GM23338 (cell line): ENCODE measurements around the gene FTH1. TPM values are rescaled to one million over a fixed set of nuclear protein-coding genes. Genes with fewer than 3 reads are reported as not detected.

Source experiments
- ATAC-seq: fragments of 200-7000 bp; cut with Tn5 transposase; 3 replicates; pipeline ENCODE4 v1.9.1; 2020
- DNase-seq: peaks from one replicate; pipeline ENCODE4 v3.0.0-alpha.2; 2015; ENCODE audit warnings: low spot score
- H2AFZ ChIP-seq: fragments of 200-600 bp; sonication (generic); 2 replicates; pipeline ENCODE4 v1.8.0; 2016; ENCODE audit warnings: antibody characterized with exemption, mild to moderate bottlenecking, moderate library complexity
- H3F3A ChIP-seq: fragments of 200-600 bp; sonication (generic); replicated peaks from 2 replicates; pipeline ENCODE4 v1.8.0; 2017; ENCODE audit warnings: antibody characterized with exemption, mixed run types, low read depth
- H3K27ac ChIP-seq: fragments of 200-600 bp; sonication (generic); 2 replicates; pipeline ENCODE4 v1.6.1; 2016; ENCODE audit warnings: low read depth
- H3K27me3 ChIP-seq: fragments of 200-600 bp; sonication (generic); 2 replicates; pipeline ENCODE4 v1.8.0; 2016; ENCODE audit warnings: mild to moderate bottlenecking, mixed run types, moderate library complexity; ENCODE audit not compliant: insufficient read depth
- H3K36me3 ChIP-seq: fragments of 200-600 bp; sonication (generic); 2 replicates; pipeline ENCODE4 v1.8.0; 2016; ENCODE audit warnings: mild to moderate bottlenecking; ENCODE audit not compliant: insufficient read depth
- H3K4me1 ChIP-seq: fragments of 200-600 bp; sonication (generic); 2 replicates; pipeline ENCODE4 v1.8.0; 2016; ENCODE audit warnings: mild to moderate bottlenecking, moderate library complexity; ENCODE audit not compliant: insufficient read depth
- H3K4me2 ChIP-seq: fragments of 200-600 bp; sonication (generic); 2 replicates; pipeline ENCODE4 v1.7.1; 2017; ENCODE audit warnings: mixed run types
- H3K4me3 ChIP-seq: fragments of 200-600 bp; sonication (generic); 2 replicates; pipeline ENCODE4 v1.6.1; 2016; ENCODE audit warnings: mixed run types
- H3K79me2 ChIP-seq: fragments of 200-600 bp; sonication (generic); replicated peaks from 2 replicates; pipeline ENCODE4 v1.8.0; 2017; ENCODE audit warnings: mild to moderate bottlenecking; ENCODE audit not compliant: insufficient read depth
- H3K9me2 ChIP-seq: fragments of 200-600 bp; sonication (generic); 2 replicates; pipeline ENCODE4 v1.8.0; 2017; ENCODE audit not compliant: insufficient read depth
- H4K20me1 ChIP-seq: fragments of 200-600 bp; sonication (generic); replicated peaks from 2 replicates; pipeline ENCODE4 v1.8.0; 2017; ENCODE audit warnings: mild to moderate bottlenecking; ENCODE audit not compliant: insufficient read depth
- H3K27ac Mint-ChIP-seq: 2 replicates; pipeline ENCODE4 v1.8.0; 2020; ENCODE audit warnings: inconsistent platforms, mild to moderate bottlenecking, moderate library complexity, mixed read lengths
- H3K27me3 Mint-ChIP-seq: 3 replicates; pipeline ENCODE4 v1.8.0; 2022; ENCODE audit warnings: low read depth, mild to moderate bottlenecking, moderate library complexity, mixed read lengths, inconsistent platforms; ENCODE audit not compliant: insufficient read depth, poor library complexity
- H3K36me3 Mint-ChIP-seq: 3 replicates; pipeline ENCODE4 v1.8.0; 2021; ENCODE audit warnings: low read depth, mild to moderate bottlenecking, inconsistent platforms, moderate library complexity, mixed read lengths
- H3K4me1 Mint-ChIP-seq: 3 replicates; pipeline ENCODE4 v1.8.0; 2020; ENCODE audit warnings: mild to moderate bottlenecking, inconsistent platforms, mixed read lengths
- H3K4me3 Mint-ChIP-seq: 3 replicates; pipeline ENCODE4 v1.8.0; 2021; ENCODE audit warnings: moderate library complexity, mild to moderate bottlenecking, inconsistent platforms, mixed read lengths
- H3K9me3 Mint-ChIP-seq: 3 replicates; pipeline ENCODE4 v1.8.0; 2020; ENCODE audit warnings: moderate library complexity, mild to moderate bottlenecking, inconsistent platforms, mixed read lengths
- CREB1 ChIP-seq: fragments of 250-450 bp; sonication (Bioruptor Pico); IDR thresholded peaks from 2 replicates; pipeline ENCODE4 v1.5.0; 2020; ENCODE audit warnings: low read depth, mild to moderate bottlenecking, moderate library complexity
- CTCF ChIP-seq, 2 experiments: fragments of 200-600 bp in 1 of 2; sonication (generic) in 1 of 2; conservative IDR thresholded peaks; 2 replicates each; pipeline versions ENCODE4 v1.5.1 to v1.6.1; 2016 to 2017; ENCODE audit warnings: antibody characterized with exemption in 2 of 2, low read depth in 2 of 2, mild to moderate bottlenecking in 2 of 2, moderate library complexity in 1 of 2
- ETS1 ChIP-seq: IDR thresholded peaks from 2 replicates; pipeline ENCODE4 v1.6.1; 2016; ENCODE audit warnings: antibody characterized with exemption
- EZH2phosphoT487 ChIP-seq: fragments of 200-600 bp; sonication (generic); IDR thresholded peaks from one replicate; pipeline ENCODE4 v1.8.1; 2018; ENCODE audit warnings: antibody characterized with exemption; ENCODE audit not compliant: unreplicated experiment
- POLR2AphosphoS5 ChIP-seq: IDR thresholded peaks from 2 replicates; pipeline ENCODE4 v1.6.1; 2016; ENCODE audit warnings: antibody characterized with exemption, low read depth
- REST ChIP-seq: IDR thresholded peaks from one replicate; pipeline ENCODE4 v1.6.1; 2018; ENCODE audit warnings: antibody characterized with exemption; ENCODE audit not compliant: unreplicated experiment
- STAT1 ChIP-seq: IDR thresholded peaks from one replicate; pipeline ENCODE4 v1.6.1; 2016; ENCODE audit warnings: antibody characterized with exemption; ENCODE audit not compliant: unreplicated experiment
- ZNF114 ChIP-seq: fragments of 250-450 bp; sonication (Bioruptor Pico); IDR thresholded peaks from 2 replicates; pipeline ENCODE4 v1.5.0; 2020; ENCODE audit warnings: mild to moderate bottlenecking, moderate library complexity
- ZNF331 ChIP-seq: fragments of 250-450 bp; sonication (Bioruptor Pico); IDR thresholded peaks from 2 replicates; pipeline ENCODE4 v1.5.0; 2020; ENCODE audit warnings: low read depth, mild to moderate bottlenecking, moderate library complexity
- polyA plus RNA-seq: library from polyadenylated mRNA; unstranded; fragments of >200 nt; fragmentation: Nextera tagmentation; extraction: Ambion mirVana; gene quantifications from 2 replicates; pipeline ENCODE4 v1.2.1, GENCODE V29; 2016
- total RNA-seq: library from RNA; depleted of rRNA; stranded (reverse); fragments of >200 nt; shearing (Covaris generic); gene quantifications from 2 replicates; pipeline ENCODE4 v1.2.3, GENCODE V29; 2014

FTH1 gene
- total and polyA plus RNA-seq, 2 experiments from 2014 or later, result 718 to 2,750 TPM

- no peak for TF ChIP-seq ETS1
- H4K20me1 ChIP-seq, result no peaks in the 10 kb centered on the region
- H3K79me2 ChIP-seq, result no peaks in the 10 kb centered on the region
- Mint-ChIP-seq H3K27ac (no peak overlapping the region), H3K4me1 (no peaks in the 10 kb centered on the region), H3K36me3 (no peaks in the 10 kb centered on the region), H3K4me3 (no peak overlapping the region), H3K9me3 (peaks cover 3% of the 10 kb centered on the region; the same call in 1 of the 3 replicates), H3K27me3 (peaks cover 14% of the 10 kb centered on the region)
- DNase-seq (no peak), ATAC-seq (no peak)
- no peak overlapping the region for H3K4me2 ChIP-seq
- H3K4me1 ChIP-seq, result no peaks in the 10 kb centered on the region
- no peaks in the 10 kb centered on the region for H3K27me3 ChIP-seq
- H3K4me3 ChIP-seq, result no peak overlapping the region
- no peaks in the 10 kb centered on the region for H3F3A ChIP-seq
- no peaks in the 10 kb centered on the region for H3K36me3 ChIP-seq
- no peaks in the 10 kb centered on the region for H3K9me2 ChIP-seq
- no peak overlapping the region for H2AFZ ChIP-seq
- no peak overlapping the region for H3K27ac ChIP-seq
Observed at GRCh38 chr11:62012832-62013461, 45.5 kb upstream of the FTH1 start.

- Mint-ChIP-seq H3K36me3 (no peaks in the 10 kb centered on the region), H3K4me3 (no peak overlapping the region), H3K27ac (no peak overlapping the region), H3K4me1 (no peaks in the 10 kb centered on the region), H3K9me3 (peaks cover 7% of the 10 kb centered on the region; the same call in 2 of the 3 replicates), H3K27me3 (peaks cover 14% of the 10 kb centered on the region)
- ATAC-seq, result no peak
- H3K27ac ChIP-seq, result no peak overlapping the region
- H3K27me3 ChIP-seq, result no peaks in the 10 kb centered on the region
- no peaks in the 10 kb centered on the region for H3K9me2 ChIP-seq
- H3K36me3 ChIP-seq, result no peaks in the 10 kb centered on the region
- H3K4me3 ChIP-seq, result no peak overlapping the region
- no peaks in the 10 kb centered on the region for H4K20me1 ChIP-seq
- H3K4me2 ChIP-seq, result no peak overlapping the region
- H3K4me1 ChIP-seq, result no peaks in the 10 kb centered on the region
- no peaks in the 10 kb centered on the region for H3K79me2 ChIP-seq
- no peaks in the 10 kb centered on the region for H3F3A ChIP-seq
- DNase-seq, result no peak
- H2AFZ ChIP-seq, result no peak overlapping the region
- TF ChIP-seq ZNF331 (CRISPR knock-in tag), result no peak
- TF ChIP-seq EZH2phosphoT487, result no peak
- no peak for TF ChIP-seq STAT1
- TF ChIP-seq REST, result no peak
- no peak for TF ChIP-seq ETS1
- no peak for TF ChIP-seq CREB1 (CRISPR knock-in tag)
- no peak for TF ChIP-seq ZNF114 (CRISPR knock-in tag)
- no peak for TF ChIP-seq POLR2AphosphoS5
- TF ChIP-seq CTCF (conservative IDR thresholded peaks at IDR 0.05; ENCODE audit: low read depth in 2 of 2), result no peak
Observed at GRCh38 chr11:62012451-62012831, 45.0 kb upstream of the FTH1 start.
